ENCODE measurements around the gene PRKN. TPM values are rescaled to one million over a fixed set of nuclear protein-coding genes. Genes with fewer than 3 reads are reported as not detected.

The PRKN gene
- total and polyA plus RNA-seq, 9 donors = 3.0 to 15.0 (median 9.2) TPM

- H3K9me3 ChIP-seq = no peaks in the 10 kb centered on the region
- WGBS, 3 donors = 74 to 78% (median 77%) methylated on average over 5 of the region's 5 CpGs
- H3K4me1 ChIP-seq (ENCODE audit: insufficient read depth) = no peaks in the 10 kb centered on the region
- no peaks in the 10 kb centered on the region for H3K27me3 ChIP-seq
- H3K36me3 ChIP-seq = no peaks in the 10 kb centered on the region
- TF ChIP-seq EP300 (IDR thresholded peaks at IDR 0.05) (no peak), CTCF (IDR thresholded peaks at IDR 0.05) (no peak), POLR2A (IDR thresholded peaks at IDR 0.05) (no peak)
- no peak overlapping the region for H3K27ac ChIP-seq
- H3K4me3 ChIP-seq = no peak overlapping the region
- DNase-seq = no peak
- intact Hi-C loops (cut with DNase I) = no loop called here
Measured at GRCh38 chr6:162690158-162690557, 37.4 kb downstream of the PRKN start.

GRCh38 chr6:162688751-162689345 is 38.7 kb downstream of the PRKN start:
- intact Hi-C loops (cut with DNase I) = no loop called here
- Histone ChIP-seq H3K4me1 (ENCODE audit: insufficient read depth) (no peaks in the 10 kb centered on the region), H3K36me3 (no peaks in the 10 kb centered on the region), H3K4me3 (no peak overlapping the region), H3K27ac (no peak overlapping the region), H3K27me3 (no peaks in the 10 kb centered on the region), H3K9me3 (no peaks in the 10 kb centered on the region)
- 87 to 93% (median 93%) methylated on average over 3 of the region's 3 CpGs for WGBS, 3 donors
- TF ChIP-seq EP300 (IDR thresholded peaks at IDR 0.05) (no peak), CTCF (IDR thresholded peaks at IDR 0.05) (no peak)
- no peak for DNase-seq

- Histone ChIP-seq H3K4me1 (ENCODE audit: insufficient read depth) (no peaks in the 10 kb centered on the region), H3K36me3 (no peaks in the 10 kb centered on the region), H3K9me3 (no peaks in the 10 kb centered on the region), H3K27me3 (no peaks in the 10 kb centered on the region), H3K4me3 (no peak overlapping the region), H3K27ac (no peak overlapping the region)
- WGBS, 3 donors = 72 to 74% (median 74%) methylated on average over 5 of the region's 5 CpGs
- TF ChIP-seq CTCF (IDR thresholded peaks at IDR 0.05) (no peak), EP300 (IDR thresholded peaks at IDR 0.05) (no peak)
- no peak for DNase-seq
- intact Hi-C loops (cut with DNase I) = no loop called here
Measured at GRCh38 chr6:162685586-162685985, 42.0 kb downstream of the PRKN start.

- H3K36me3 ChIP-seq = no peaks in the 10 kb centered on the region
- TF ChIP-seq EP300 (IDR thresholded peaks at IDR 0.05) = no peak
- no peak for TF ChIP-seq POLR2A (IDR thresholded peaks at IDR 0.05)
- TF ChIP-seq CTCF (IDR thresholded peaks at IDR 0.05) = no peak
- WGBS, 3 donors = 89 to 90% (median 89%) methylated on average over 3 of the region's 3 CpGs
- no peak overlapping the region for H3K27ac ChIP-seq
- intact Hi-C loops (cut with DNase I) = no loop called here
- no peaks in the 10 kb centered on the region for H3K9me3 ChIP-seq
- DNase-seq = no peak
- H3K27me3 ChIP-seq = no peaks in the 10 kb centered on the region
- H3K4me3 ChIP-seq = no peak overlapping the region
- no peaks in the 10 kb centered on the region for H3K4me1 ChIP-seq (ENCODE audit: insufficient read depth)
Measured at GRCh38 chr6:162684961-162685360, 42.6 kb downstream of the PRKN start.
